ENCODE results near the gene AFP.

The AFP gene

DNA sequence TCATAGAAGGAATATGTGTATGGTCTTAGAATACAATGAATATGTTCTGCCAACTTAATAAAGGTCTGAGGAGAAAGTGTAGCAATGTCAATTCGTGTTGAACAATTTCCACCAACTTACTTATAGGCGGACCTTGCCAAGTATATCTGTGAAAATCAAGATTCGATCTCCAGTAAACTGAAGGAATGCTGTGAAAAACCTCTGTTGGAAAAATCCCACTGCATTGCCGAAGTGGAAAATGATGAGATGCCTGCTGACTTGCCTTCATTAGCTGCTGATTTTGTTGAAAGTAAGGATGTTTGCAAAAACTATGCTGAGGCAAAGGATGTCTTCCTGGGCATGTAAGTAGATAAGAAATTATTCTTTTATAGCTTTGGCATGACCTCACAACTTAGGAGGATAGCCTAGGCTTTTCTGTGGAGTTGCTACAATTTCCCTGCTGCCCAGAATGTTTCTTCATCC lies 22.7 kb upstream of the AFP start:
- TF ChIP-seq, protein P1, sequence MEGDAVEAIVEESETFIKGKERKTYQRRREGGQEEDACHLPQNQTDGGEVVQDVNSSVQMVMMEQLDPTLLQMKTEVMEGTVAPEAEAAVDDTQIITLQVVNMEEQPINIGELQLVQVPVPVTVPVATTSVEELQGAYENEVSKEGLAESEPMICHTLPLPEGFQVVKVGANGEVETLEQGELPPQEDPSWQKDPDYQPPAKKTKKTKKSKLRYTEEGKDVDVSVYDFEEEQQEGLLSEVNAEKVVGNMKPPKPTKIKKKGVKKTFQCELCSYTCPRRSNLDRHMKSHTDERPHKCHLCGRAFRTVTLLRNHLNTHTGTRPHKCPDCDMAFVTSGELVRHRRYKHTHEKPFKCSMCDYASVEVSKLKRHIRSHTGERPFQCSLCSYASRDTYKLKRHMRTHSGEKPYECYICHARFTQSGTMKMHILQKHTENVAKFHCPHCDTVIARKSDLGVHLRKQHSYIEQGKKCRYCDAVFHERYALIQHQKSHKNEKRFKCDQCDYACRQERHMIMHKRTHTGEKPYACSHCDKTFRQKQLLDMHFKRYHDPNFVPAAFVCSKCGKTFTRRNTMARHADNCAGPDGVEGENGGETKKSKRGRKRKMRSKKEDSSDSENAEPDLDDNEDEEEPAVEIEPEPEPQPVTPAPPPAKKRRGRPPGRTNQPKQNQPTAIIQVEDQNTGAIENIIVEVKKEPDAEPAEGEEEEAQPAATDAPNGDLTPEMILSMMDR (IDR thresholded peaks at IDR 0.05; ENCODE audit: low read depth, low read length) = no peak
- no peak overlapping the region for H3K4me3 ChIP-seq (replicated peaks in 1 of 2; ENCODE audit: low read depth in 2 of 2, low read length in 2 of 2)
- DNase-seq (ENCODE audit: low read depth in 2 of 2) = no peak

DNA sequence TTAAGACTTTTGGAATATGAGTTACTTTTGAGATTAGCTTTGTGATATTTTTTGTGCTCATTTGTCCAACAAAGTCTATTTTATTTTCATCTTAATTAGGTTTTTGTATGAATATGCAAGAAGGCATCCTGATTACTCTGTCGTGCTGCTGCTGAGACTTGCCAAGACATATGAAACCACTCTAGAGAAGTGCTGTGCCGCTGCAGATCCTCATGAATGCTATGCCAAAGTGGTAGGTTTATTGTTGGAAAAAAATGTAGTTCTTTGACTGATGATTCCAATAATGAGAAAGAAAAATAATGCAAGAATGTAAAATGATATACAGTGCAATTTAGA lies 21.1 kb upstream of the AFP start:
- H3K4me3 ChIP-seq (replicated peaks in 1 of 2; ENCODE audit: low read depth in 2 of 2, low read length in 2 of 2) = no peak overlapping the region
- TF ChIP-seq, protein P1 (IDR thresholded peaks at IDR 0.05; ENCODE audit: low read depth, low read length) = no peak
- DNase-seq (ENCODE audit: low read depth in 2 of 2) = no peak

DNA sequence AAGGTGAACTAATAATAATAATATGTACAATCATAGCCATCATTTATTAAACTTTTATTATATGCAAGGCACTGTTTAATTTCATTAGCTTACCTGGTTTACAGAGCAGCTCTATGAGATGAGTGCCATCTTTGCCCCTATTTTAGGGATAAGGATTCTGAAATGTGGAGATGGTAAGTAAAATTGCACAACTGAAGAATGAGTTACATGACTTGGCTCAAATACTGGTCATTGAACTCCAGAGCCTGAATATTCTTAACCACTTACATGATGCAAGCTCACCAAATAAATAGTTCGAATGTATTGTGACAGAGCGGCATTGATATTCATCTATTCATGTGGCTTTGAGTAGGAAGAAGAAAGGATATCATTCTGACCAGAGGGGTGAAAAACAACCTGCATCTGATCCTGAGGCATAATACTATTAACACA lies 20.2 kb upstream of the AFP start:
- DNase-seq (ENCODE audit: low read depth in 2 of 2) = peak in 1 of 2 donors; percentile 3
- H3K4me3 ChIP-seq (replicated peaks in 1 of 2; ENCODE audit: low read depth in 2 of 2, low read length in 2 of 2) = no peak overlapping the region
- TF ChIP-seq, protein P1 (IDR thresholded peaks at IDR 0.05; ENCODE audit: low read depth, low read length) = no peak

DNA sequence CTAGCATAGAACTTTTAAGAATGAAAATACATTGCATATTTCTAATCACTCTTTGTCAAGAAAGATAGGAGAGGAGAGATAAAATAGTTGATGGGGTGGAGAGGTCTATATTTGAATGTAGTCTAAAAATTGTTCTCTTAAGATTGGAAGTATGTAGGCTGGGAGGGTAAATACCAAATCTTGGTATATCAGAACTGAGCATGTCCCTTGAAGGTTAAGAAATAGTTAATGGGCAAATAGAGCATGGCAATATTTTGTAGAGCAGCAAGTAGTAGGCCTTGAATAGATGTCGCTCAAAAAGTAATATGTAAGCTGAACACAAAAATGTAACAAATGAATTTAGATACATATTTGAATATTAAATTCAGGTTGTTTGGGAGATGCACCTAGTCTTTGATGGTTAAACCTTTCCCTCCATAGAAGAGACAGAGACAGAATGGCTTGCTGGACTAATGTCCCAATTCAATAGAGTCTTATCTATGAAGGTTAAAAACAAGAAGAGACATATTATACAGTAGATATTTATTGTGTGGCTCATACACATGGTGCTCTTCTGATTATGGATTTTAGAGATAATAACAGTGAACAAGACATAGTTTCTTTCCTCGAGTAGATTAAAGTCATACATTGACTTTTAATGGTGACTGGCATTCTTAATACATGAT lies 19.5 kb upstream of the AFP start:
- H3K4me3 ChIP-seq (replicated peaks in 1 of 2; ENCODE audit: low read depth in 2 of 2, low read length in 2 of 2) = no peak overlapping the region
- TF ChIP-seq, protein P1 (IDR thresholded peaks at IDR 0.05; ENCODE audit: low read depth, low read length) = no peak
- DNase-seq (ENCODE audit: low read depth in 2 of 2) = no peak

DNA sequence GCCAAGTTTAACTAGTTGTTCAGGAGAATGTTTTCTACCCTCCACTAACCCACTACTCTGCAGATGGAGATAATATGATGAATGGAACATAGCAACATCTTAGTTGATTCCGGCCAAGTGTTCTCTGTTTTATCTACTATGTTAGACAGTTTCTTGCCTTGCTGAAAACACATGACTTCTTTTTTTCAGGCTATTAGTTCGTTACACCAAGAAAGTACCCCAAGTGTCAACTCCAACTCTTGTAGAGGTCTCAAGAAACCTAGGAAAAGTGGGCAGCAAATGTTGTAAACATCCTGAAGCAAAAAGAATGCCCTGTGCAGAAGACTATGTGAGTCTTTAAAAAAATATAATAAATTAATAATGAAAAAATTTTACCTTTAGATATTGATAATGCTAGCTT lies 18.7 kb upstream of the AFP start:
- TF ChIP-seq, protein P1 (IDR thresholded peaks at IDR 0.05; ENCODE audit: low read depth, low read length) = no peak
- no peak overlapping the region for H3K4me3 ChIP-seq (replicated peaks in 1 of 2; ENCODE audit: low read depth in 2 of 2, low read length in 2 of 2)
- DNase-seq (ENCODE audit: low read depth in 2 of 2) = no peak

DNA sequence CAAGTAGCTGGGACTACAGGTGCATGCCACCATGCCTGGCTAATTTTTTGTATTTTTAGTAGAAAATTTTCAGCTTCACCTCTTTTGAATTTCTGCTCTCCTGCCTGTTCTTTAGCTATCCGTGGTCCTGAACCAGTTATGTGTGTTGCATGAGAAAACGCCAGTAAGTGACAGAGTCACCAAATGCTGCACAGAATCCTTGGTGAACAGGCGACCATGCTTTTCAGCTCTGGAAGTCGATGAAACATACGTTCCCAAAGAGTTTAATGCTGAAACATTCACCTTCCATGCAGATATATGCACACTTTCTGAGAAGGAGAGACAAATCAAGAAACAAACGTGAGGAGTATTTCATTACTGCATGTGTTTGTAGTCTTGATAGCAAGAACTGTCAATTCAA lies 18.0 kb upstream of the AFP start:
- TF ChIP-seq, protein P1 (IDR thresholded peaks at IDR 0.05; ENCODE audit: low read depth, low read length) = no peak
- no peak overlapping the region for H3K4me3 ChIP-seq (replicated peaks in 1 of 2; ENCODE audit: low read depth in 2 of 2, low read length in 2 of 2)
- DNase-seq (ENCODE audit: low read depth in 2 of 2) = peak in 1 of 2 donors; percentile 24

DNA sequence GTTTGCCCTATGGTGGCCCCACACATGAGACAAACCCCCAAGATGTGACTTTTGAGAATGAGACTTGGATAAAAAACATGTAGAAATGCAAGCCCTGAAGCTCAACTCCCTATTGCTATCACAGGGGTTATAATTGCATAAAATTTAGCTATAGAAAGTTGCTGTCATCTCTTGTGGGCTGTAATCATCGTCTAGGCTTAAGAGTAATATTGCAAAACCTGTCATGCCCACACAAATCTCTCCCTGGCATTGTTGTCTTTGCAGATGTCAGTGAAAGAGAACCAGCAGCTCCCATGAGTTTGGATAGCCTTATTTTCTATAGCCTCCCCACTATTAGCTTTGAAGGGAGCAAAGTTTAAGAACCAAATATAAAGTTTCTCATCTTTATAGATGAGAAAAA lies 17.3 kb upstream of the AFP start:
- no peak for DNase-seq (ENCODE audit: low read depth in 2 of 2)
- TF ChIP-seq, protein P1 (IDR thresholded peaks at IDR 0.05; ENCODE audit: low read depth, low read length) = no peak
- no peak overlapping the region for H3K4me3 ChIP-seq (replicated peaks in 1 of 2; ENCODE audit: low read depth in 2 of 2, low read length in 2 of 2)
